NB4 (cell line): ENCODE measurements around the gene MAPK8IP1.
A peak's percentile ranks its signal among the peaks of the same experiment; 100 is the strongest.

Source experiments
- DNase-seq: peaks from one replicate; pipeline ENCODE4 v3.0.0; 2010; ENCODE audit warnings: low read depth
- H3K4me3 ChIP-seq: one replicate; pipeline ENCODE4 v1.5.1; 2011; ENCODE audit warnings: mild to moderate bottlenecking, low read depth, low read length, moderate library complexity
- CTCF ChIP-seq: IDR thresholded peaks from one replicate; pipeline ENCODE4 v1.5.1; 2012; ENCODE audit warnings: low read depth, low read length
- MAX ChIP-seq: IDR thresholded peaks from 2 replicates; pipeline ENCODE4 v1.6.1; 2011; ENCODE audit warnings: low read depth, low read length
- MYC ChIP-seq: IDR thresholded peaks from 2 replicates; pipeline ENCODE4 v1.6.1; 2011; ENCODE audit warnings: low read depth, low read length
- POLR2A ChIP-seq: IDR thresholded peaks from 2 replicates; pipeline ENCODE4 v1.6.1; 2011; ENCODE audit warnings: mild to moderate bottlenecking; ENCODE audit not compliant: insufficient read length; ENCODE audit errors: extremely low read depth

MAPK8IP1 gene

GRCh38 chr11:45869551-45869950 lies 15.9 kb upstream of the MAPK8IP1 start:
- DNase-seq: no peak
- TF ChIP-seq CTCF: no peak
- TF ChIP-seq MAX: no peak
- no peak for TF ChIP-seq POLR2A
- TF ChIP-seq MYC: no peak
- no peak overlapping the region for H3K4me3 ChIP-seq

- TF ChIP-seq POLR2A: no peak
- no peak for TF ChIP-seq MYC
- TF ChIP-seq CTCF: no peak
- no peak for DNase-seq
- no peak overlapping the region for H3K4me3 ChIP-seq
Measured at GRCh38 chr11:45870706-45871105, 14.7 kb upstream of the MAPK8IP1 start.

- H3K4me3 ChIP-seq: no peak overlapping the region
- no peak for TF ChIP-seq MAX
- no peak for TF ChIP-seq CTCF
- no peak for TF ChIP-seq MYC
- no peak for TF ChIP-seq POLR2A
- DNase-seq: no peak
Measured at GRCh38 chr11:45871638-45872037, 13.8 kb upstream of the MAPK8IP1 start.

- DNase-seq: peak; percentile 68
- TF ChIP-seq POLR2A (no peak), CTCF (peak; percentile 83), MYC (no peak), MAX (no peak)
Measured at GRCh38 chr11:45872651-45873356, 12.6 kb upstream of the MAPK8IP1 start.

GRCh38 chr11:45876401-45876800 lies 9.1 kb upstream of the MAPK8IP1 start:
- no peak for DNase-seq
- no peak for TF ChIP-seq POLR2A
- TF ChIP-seq MAX: no peak
- no peak for TF ChIP-seq MYC
- TF ChIP-seq CTCF: no peak
- no peak overlapping the region for H3K4me3 ChIP-seq

More at GRCh38 chr11:45872651-45873356, 12.6 kb upstream of the MAPK8IP1 start:
- no peak overlapping the region for H3K4me3 ChIP-seq
